OCI-LY3 (cell line): ENCODE data around the gene ID2.

Experiments used
- H2AFZ ChIP-seq: fragments of 200-600, 300-600 bp; shearing (Covaris generic); 2 replicates; pipeline ENCODE4 v1.6.0; 2014; ENCODE audit warnings: antibody characterized with exemption, low read depth, low read length
- H3K27ac ChIP-seq: fragments of 200-600, 300-600 bp; sonication (generic); 2 replicates; pipeline ENCODE4 v1.5.1; 2014; ENCODE audit warnings: mild to moderate bottlenecking, low read length, moderate library complexity, mixed read lengths
- H3K27me3 ChIP-seq: fragments of 200-600, 300-600 bp; sonication (generic); 2 replicates; pipeline ENCODE4 v1.6.1; 2014; ENCODE audit warnings: low read depth, low read length, mixed read lengths
- H3K36me3 ChIP-seq: fragments of 200-600, 300-600 bp; sonication (generic); replicated peaks from 2 replicates; pipeline ENCODE3; 2014; ENCODE audit warnings: low read depth, low read length, mixed read lengths
- H3K4me1 ChIP-seq: fragments of 300-600, 200-600 bp; sonication (generic); 2 replicates; pipeline ENCODE4 v1.6.1; 2014; ENCODE audit warnings: low read length, mixed read lengths
- H3K4me2 ChIP-seq: fragments of 200-600, 300-600 bp; sonication (generic); 2 replicates; pipeline ENCODE4 v1.6.1; 2014; ENCODE audit warnings: low read length, mixed read lengths
- H3K4me3 ChIP-seq: fragments of 300-600, 200-600 bp; sonication (generic); 2 replicates; pipeline ENCODE4 v1.5.1; 2014; ENCODE audit warnings: antibody characterized with exemption, mild to moderate bottlenecking, low read length, moderate library complexity
- H3K79me2 ChIP-seq: fragments of 300-600, 200-600 bp; shearing (Covaris generic); 2 replicates; pipeline ENCODE4 v1.6.1; 2014; ENCODE audit warnings: mild to moderate bottlenecking, low read length, mixed read lengths
- H3K9ac ChIP-seq: fragments of 300-600, 200-600 bp; shearing (Covaris generic); 2 replicates; pipeline ENCODE4 v1.6.0; 2014; ENCODE audit warnings: mild to moderate bottlenecking, low read length, moderate library complexity
- H3K9me3 ChIP-seq: fragments of 200-600, 300-600 bp; shearing (Covaris generic); 2 replicates; pipeline ENCODE4 v1.6.1; 2014; ENCODE audit warnings: low read length, mixed read lengths; ENCODE audit not compliant: insufficient read depth
- H4K20me1 ChIP-seq: fragments of 200-600, 300-600 bp; sonication (generic); 2 replicates; pipeline ENCODE4 v1.6.1; 2016; ENCODE audit warnings: low read length, mixed read lengths; ENCODE audit not compliant: insufficient read depth
- CTCF ChIP-seq: fragments of 200-600, 300-600 bp; sonication (generic); IDR thresholded peaks from 2 replicates; pipeline ENCODE4 v1.5.1; 2014; ENCODE audit warnings: antibody characterized with exemption, low read length, low read depth
- EZH2phosphoT487 ChIP-seq: fragments of 200-600 bp; shearing (Covaris generic); IDR thresholded peaks from 2 replicates; pipeline ENCODE4 v1.6.1; 2018; ENCODE audit warnings: antibody characterized with exemption, mixed run types, low read depth

The ID2 gene

GRCh38 chr2:8729939-8730338, 48.1 kb downstream of the ID2 start:
- TF ChIP-seq EZH2phosphoT487, result no peak

GRCh38 chr2:8732601-8733000, 50.7 kb downstream of the ID2 start:
- Histone ChIP-seq H3K27me3 (no peaks in the 10 kb centered on the region), H3K27ac (no peak overlapping the region), H3K79me2 (no peaks in the 10 kb centered on the region), H3K9me3 (no peaks in the 10 kb centered on the region), H3K9ac (no peak overlapping the region), H4K20me1 (no peaks in the 10 kb centered on the region), H3K4me2 (no peak overlapping the region), H3K36me3 (peaks cover 8% of the 10 kb centered on the region), H3K4me3 (no peak overlapping the region), H3K4me1 (peaks cover 7% of the 10 kb centered on the region; the same call in 1 of the 2 replicates), H2AFZ (no peak overlapping the region)
- TF ChIP-seq CTCF, result no peak
- TF ChIP-seq EZH2phosphoT487, result no peak

More at GRCh38 chr2:8729939-8730338, 48.1 kb downstream of the ID2 start:
- H3K9me3 ChIP-seq, result no peaks in the 10 kb centered on the region
- no peak overlapping the region for H2AFZ ChIP-seq
- H4K20me1 ChIP-seq, result no peaks in the 10 kb centered on the region
- no peaks in the 10 kb centered on the region for H3K79me2 ChIP-seq
- H3K4me3 ChIP-seq, result no peak overlapping the region
- no peaks in the 10 kb centered on the region for H3K4me1 ChIP-seq
- H3K27me3 ChIP-seq, result no peaks in the 10 kb centered on the region
- H3K36me3 ChIP-seq, result peaks cover 8% of the 10 kb centered on the region
- no peak overlapping the region for H3K4me2 ChIP-seq
- H3K9ac ChIP-seq, result no peak overlapping the region
- no peak overlapping the region for H3K27ac ChIP-seq
